Stimulated activated CD8-positive, alpha-beta memory T cell treated with anti-CD3 and anti-CD28 coated beads, Interleukin-7, amount 100 ng/mL, for 4 hours (primary cell): ENCODE data around the gene SPEG.

Experiments used
- DNase-seq, 2 donors: peaks; one replicate each; pipeline ENCODE4 v3.0.0-alpha.2; 2020; ENCODE audit warnings: low read depth in 2 of 2

Gene SPEG

DNA sequence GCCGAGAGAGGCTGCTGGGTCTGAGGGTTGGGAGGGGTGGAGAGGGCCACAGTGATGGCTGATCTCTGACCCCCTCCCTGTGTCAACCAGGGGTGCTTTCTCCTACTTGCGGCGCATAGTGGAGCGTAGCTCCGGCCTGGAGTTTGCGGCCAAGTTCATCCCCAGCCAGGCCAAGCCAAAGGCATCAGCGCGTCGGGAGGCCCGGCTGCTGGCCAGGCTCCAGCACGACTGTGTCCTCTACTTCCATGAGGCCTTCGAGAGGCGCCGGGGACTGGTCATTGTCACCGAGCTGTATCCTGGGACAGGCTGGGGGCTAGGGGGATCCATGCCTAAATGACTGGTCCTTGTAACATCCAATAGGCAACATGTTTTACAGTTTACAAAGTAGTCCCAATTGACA lies 43.2 kb downstream of the SPEG start:
- no peak for DNase-seq

DNA sequence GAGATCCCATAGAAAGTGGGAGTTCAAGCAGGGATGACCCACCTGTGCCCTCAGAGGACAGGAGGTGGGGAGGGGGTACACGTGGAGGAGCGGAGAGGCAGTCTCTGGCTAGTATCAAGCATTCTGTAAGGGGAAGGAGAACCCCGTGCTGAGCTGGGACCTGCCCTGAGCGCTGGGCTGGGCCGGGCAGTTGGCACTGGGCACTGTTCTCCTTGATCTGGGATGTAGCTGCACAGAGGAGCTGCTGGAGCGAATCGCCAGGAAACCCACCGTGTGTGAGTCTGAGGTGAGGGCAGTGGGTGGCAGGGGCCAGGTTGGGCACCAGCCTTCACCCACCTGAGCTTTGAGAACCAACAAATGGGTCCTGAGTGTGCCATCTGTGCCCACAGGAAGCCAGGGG lies 44.3 kb downstream of the SPEG start:
- no peak for DNase-seq

DNA sequence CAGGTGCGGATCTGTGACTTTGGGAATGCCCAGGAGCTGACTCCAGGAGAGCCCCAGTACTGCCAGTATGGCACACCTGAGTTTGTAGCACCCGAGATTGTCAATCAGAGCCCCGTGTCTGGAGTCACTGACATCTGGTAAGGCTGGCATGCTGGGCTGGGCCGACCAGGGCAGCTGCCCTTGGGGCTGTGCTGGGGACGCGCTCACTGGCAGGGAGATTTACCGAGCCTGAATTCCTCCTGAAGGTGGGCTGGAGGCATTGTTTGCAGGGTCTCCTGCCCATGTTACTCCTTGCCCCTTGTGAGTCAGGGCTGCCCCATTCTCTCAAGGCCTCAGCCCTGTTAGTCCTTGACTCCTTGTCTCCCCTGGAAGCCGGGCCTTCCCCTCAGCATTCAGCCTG lies 45.4 kb downstream of the SPEG start:
- DNase-seq = no peak

DNA sequence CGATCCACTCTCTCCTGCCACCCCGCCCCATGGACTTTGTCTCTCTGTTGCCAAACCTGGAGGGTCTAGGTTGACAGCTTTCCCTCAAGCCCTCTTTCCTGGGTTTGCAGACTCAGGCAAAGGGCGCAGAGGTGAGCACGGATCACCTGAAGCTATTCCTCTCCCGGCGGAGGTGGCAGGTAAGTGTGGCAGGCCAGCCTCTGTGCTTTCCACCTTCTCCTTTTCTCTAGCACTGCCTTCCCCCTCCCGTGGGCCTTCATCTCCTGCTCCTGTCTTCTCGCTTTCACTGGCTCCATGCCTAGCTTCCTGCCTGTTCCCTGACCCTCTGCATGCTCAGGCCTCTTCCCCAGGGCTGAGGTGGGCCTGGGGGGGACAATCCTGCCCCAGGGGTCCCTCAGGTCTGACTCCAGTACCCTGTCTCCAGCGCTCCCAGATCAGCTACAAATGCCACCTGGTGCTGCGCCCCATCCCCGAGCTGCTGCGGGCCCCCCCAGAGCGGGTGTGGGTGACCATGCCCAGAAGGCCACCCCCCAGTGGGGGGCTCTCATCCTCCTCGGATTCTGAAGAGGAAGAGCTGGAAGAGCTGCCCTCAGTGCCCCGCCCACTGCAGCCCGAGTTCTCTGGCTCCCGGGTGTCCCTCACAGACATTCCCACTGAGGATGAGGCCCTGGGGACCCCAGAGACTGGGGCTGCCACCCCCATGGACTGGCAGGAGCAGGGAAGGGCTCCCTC lies 48.2 kb downstream of the SPEG start:
- DNase-seq = no peak

DNA sequence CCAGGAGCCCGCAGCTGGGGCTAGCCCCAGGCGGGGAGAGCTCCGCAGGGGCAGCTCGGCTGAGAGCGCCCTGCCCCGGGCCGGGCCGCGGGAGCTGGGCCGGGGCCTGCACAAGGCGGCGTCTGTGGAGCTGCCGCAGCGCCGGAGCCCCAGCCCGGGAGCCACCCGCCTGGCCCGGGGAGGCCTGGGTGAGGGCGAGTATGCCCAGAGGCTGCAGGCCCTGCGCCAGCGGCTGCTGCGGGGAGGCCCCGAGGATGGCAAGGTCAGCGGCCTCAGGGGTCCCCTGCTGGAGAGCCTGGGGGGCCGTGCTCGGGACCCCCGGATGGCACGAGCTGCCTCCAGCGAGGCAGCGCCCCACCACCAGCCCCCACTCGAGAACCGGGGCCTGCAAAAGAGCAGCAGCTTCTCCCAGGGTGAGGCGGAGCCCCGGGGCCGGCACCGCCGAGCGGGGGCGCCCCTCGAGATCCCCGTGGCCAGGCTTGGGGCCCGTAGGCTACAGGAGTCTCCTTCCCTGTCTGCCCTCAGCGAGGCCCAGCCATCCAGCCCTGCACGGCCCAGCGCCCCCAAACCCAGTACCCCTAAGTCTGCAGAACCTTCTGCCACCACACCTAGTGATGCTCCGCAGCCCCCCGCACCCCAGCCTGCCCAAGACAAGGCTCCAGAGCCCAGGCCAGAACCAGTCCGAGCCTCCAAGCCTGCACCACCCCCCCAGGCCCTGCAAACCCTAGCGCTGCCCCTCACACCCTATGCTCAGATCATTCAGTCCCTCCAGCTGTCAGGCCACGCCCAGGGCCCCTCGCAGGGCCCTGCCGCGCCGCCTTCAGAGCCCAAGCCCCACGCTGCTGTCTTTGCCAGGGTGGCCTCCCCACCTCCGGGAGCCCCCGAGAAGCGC lies 49.1 kb downstream of the SPEG start:
- DNase-seq = no peak

DNA sequence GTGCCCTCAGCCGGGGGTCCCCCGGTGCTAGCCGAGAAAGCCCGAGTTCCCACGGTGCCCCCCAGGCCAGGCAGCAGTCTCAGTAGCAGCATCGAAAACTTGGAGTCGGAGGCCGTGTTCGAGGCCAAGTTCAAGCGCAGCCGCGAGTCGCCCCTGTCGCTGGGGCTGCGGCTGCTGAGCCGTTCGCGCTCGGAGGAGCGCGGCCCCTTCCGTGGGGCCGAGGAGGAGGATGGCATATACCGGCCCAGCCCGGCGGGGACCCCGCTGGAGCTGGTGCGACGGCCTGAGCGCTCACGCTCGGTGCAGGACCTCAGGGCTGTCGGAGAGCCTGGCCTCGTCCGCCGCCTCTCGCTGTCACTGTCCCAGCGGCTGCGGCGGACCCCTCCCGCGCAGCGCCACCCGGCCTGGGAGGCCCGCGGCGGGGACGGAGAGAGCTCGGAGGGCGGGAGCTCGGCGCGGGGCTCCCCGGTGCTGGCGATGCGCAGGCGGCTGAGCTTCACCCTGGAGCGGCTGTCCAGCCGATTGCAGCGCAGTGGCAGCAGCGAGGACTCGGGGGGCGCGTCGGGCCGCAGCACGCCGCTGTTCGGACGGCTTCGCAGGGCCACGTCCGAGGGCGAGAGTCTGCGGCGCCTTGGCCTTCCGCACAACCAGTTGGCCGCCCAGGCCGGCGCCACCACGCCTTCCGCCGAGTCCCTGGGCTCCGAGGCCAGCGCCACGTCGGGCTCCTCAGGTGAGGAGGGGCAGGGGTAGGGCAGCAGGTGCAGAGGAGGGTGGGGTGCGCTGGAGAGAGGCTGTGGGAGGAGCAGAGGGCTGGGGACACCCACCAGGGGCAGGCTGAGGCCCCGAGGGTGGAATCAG lies 49.9 kb downstream of the SPEG start:
- no peak for DNase-seq

DNA sequence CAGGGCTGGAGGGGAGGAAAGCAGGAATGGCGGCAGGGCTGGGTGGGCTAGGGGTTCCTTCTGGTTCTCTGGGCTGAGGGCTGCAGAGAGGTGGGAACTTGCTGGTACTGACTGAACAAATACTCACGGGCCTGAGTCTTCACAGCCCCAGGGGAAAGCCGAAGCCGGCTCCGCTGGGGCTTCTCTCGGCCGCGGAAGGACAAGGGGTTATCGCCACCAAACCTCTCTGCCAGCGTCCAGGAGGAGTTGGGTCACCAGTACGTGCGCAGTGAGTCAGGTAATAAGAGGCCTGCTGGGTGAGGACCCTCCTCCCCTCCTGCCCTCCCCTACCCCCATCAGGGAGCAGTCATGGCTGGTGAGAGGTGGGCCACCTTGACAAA lies 50.5 kb downstream of the SPEG start:
- no peak for DNase-seq

DNA sequence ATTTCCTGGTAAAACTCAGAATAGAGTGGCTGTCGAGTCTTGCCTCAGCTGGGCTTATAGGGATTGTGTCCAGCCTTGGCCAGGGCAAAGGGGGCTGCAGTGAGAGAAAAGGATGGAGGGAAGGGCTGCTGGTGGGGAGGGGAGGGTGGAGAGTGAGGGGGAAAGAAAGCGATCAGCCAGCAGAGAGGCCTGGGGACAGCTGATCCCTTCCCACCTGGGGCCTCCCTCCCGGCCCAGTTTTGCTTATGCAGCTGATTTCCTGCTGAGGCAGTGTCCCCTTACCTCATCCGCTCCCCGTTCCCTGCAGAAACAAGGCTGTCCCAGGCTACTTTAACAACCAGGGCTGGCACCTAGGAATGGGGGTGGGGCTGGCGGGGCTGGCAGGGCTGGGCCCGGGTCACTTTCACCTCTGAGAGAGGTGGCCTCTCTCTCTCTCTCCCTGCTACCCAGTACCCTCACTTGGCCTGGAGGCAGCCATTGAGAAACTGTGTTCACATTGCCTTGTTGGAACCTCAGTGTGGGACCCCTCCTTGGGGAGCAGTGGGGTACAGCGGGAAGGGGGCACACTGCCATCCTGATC lies 51.8 kb downstream of the SPEG start:
- no peak for DNase-seq

DNA sequence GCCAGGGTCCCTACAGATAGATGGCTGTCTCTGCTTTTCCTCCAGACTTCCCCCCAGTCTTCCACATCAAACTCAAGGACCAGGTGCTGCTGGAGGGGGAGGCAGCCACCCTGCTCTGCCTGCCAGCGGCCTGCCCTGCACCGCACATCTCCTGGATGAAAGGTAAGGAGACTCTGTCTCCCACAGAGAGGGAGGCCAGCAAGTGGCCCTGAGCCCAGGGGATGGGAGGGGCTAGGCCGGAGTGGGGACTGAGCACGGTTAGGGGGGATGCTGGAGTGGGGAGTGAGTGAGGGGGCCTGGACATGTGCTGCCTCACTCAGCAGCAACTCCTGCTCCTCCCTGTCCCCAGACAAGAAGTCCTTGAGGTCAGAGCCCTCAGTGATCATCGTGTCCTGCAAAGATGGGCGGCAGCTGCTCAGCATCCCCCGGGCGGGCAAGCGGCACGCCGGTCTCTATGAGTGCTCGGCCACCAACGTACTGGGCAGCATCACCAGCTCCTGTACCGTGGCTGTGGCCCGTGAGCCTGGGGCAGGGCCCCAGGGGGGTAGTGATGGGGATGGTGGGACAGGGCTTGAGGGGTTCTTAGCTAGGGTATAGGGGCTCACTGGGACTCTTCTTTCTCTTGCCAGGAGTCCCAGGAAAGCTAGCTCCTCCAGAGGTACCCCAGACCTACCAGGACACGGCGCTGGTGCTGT lies 53.7 kb downstream of the SPEG start:
- DNase-seq = no peak

DNA sequence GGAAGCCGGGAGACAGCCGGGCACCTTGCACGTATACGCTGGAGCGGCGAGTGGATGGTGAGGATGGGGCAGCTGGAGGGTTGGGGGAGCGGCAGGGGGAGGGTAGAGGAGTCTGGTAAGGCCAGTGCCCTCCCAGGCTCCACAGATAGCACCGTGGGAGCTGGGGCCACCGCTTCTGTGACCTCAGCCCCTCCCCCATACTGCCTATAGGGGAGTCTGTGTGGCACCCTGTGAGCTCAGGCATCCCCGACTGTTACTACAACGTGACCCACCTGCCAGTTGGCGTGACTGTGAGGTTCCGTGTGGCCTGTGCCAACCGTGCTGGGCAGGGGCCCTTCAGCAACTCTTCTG lies 54.2 kb downstream of the SPEG start:
- DNase-seq = no peak

DNA sequence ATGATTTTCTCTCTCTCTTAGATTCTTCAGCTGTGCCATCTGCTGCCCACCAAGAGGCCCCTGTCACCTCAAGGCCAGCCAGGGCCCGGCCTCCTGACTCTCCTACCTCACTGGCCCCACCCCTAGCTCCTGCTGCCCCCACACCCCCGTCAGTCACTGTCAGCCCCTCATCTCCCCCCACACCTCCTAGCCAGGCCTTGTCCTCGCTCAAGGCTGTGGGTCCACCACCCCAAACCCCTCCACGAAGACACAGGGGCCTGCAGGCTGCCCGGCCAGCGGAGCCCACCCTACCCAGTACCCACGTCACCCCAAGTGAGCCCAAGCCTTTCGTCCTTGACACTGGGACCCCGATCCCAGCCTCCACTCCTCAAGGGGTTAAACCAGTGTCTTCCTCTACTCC lies 54.7 kb downstream of the SPEG start:
- no peak for DNase-seq

DNA sequence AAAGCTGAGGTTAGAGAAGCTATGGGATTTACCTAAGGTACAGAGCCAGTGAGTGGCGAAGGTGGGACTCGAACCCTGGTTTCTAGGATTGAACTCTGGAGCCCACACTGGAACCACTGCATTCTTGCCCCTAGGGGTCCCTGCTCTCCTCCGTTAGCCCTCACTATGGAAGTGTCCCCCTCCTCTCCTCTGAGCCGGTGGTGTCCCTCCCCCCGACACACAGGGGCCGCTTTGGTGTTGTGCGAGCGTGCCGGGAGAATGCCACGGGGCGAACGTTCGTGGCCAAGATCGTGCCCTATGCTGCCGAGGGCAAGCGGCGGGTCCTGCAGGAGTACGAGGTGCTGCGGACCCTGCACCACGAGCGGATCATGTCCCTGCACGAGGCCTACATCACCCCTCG lies 55.5 kb downstream of the SPEG start:
- DNase-seq = no peak

DNA sequence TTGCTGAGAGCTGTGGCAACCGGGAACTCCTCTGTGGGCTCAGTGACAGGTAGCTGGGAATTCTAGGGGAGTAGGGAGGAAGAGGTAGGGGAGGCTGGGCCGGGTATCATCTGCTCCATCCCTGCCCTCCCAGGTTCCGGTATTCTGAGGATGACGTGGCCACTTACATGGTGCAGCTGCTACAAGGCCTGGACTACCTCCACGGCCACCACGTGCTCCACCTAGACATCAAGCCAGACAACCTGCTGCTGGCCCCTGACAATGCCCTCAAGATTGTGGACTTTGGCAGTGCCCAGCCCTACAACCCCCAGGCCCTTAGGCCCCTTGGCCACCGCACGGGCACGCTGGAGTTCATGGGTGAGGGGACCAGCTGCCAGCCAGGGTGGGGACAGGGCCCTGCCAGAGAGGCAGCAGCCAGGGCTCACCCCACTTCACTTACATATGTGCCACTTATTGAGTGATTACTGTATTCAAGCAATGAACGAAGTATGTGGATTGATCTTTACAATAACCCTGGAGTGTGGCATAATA lies 56.0 kb downstream of the SPEG start:
- DNase-seq = no peak

DNA sequence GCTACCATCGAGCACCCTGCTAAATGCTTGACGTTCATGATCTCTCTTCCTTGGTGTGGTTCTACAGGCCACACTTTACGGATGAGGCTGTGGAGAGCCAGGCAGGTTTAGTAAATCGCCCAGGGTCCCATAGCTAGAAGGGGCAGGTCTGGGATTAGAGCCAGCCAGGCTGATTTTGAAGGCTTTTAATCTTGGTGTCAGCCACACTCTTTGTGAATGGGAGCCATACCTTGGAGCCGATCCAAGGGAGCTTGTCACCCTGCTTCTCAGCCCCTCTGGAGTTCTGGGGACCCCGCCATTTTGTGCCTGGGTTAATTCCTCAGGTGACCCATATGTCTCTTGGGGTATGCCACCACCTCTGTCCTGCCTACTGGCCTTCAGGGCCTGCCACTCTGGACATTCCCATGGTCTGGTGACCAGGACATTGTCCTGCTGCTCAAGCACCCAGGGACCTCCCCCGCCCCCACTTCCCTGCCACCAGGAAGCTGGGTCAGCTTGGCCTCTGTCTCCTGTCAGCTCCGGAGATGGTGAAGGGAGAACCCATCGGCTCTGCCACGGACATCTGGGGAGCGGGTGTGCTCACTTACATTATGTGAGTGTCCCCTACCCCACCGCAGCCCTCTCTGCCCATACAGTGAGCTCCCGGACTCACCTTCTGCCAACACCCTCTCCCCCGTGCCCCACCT lies 56.8 kb downstream of the SPEG start:
- DNase-seq = no peak

DNA sequence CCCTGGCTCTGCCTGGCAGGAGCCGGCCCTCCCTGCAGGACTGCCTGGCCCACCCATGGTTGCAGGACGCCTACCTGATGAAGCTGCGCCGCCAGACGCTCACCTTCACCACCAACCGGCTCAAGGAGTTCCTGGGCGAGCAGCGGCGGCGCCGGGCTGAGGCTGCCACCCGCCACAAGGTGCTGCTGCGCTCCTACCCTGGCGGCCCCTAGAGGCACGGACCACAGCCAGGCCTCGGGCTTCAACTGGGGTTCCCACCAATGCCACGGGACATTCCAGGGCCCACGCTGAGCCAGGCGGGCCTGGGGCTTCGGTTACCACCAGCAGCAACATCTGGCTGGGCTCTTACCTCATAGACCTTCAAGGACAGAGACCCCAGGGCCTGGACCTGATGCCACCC lies 57.9 kb downstream of the SPEG start:
- no peak for DNase-seq

DNA sequence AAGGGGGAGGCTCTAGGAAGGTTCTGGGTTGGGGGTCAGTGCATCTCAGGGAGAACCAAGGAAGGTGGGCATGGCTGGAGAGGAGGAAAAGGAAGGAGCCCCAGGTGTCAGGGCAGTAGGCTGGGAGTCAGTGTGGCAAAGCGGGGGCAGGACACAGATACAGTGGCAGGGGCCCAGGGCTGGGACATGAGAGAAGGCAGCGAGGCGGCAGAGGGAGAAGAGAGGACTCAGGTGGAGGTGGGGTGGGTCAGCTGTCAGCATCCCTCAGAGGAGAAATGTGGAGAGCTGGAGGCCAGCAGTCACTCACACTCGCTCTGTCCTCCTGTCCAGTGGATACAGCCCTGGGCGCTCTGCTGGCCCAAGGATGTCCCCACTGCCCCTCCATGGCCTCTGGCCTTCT lies 58.4 kb downstream of the SPEG start:
- DNase-seq = no peak

DNA sequence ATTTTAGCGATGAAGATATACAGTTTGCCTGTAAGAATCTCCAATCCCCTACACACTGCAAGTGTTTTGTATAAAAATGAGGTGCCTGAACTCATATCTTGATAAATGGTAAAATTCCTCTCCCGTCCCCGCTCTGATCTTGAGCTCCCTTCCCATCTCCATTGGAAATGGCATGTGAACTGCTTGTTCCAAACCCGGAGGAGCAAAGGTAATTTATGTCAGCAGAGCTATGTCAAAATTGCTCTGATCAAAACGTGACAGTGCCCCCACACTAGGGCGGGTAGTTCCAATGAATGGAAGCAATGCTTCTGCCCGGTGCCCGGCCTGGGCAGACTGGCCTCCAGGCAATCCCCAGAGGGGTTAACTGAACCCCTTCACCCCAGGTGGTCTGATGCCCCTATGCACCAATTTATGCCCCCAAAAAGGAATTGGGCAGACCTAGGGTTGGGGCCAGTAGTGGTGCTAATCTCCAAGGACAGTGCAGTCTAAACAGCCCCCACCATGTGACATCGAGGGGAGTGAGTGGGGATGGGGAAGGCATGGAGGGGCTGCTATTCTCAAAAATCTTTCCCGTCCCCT lies 60.4 kb downstream of the SPEG start:
- DNase-seq = no peak

DNA sequence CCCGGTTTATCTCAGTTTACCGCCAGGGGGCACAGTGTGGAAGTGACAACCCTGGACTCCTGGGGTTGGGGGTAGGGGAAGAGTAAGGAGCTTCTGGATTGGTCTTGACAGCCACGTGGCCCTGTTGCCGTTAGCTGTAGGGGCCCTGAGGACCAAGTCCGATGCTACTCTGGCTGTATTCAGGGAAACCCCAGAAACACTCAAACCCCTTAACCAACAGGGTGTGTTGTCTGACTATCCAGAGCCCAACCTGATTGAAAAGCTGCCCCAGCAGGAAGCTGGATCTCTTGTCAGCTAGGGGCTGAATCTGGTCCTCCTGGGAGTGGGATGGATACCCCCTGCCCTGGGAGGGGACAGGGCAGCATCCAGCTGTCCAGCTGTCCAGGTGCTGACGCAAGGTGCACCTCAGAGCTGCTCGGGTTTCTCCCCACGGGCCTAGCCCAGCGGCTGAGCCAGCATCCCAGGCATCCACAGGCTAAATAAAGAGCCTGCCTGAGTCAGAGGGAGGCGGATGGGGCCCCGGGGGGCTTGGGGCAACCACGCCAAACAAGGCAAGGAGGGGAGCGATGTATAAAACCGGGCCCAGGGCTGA lies 61.0 kb downstream of the SPEG start:
- DNase-seq = peak in 1 of 2 donors; percentile 16

DNA sequence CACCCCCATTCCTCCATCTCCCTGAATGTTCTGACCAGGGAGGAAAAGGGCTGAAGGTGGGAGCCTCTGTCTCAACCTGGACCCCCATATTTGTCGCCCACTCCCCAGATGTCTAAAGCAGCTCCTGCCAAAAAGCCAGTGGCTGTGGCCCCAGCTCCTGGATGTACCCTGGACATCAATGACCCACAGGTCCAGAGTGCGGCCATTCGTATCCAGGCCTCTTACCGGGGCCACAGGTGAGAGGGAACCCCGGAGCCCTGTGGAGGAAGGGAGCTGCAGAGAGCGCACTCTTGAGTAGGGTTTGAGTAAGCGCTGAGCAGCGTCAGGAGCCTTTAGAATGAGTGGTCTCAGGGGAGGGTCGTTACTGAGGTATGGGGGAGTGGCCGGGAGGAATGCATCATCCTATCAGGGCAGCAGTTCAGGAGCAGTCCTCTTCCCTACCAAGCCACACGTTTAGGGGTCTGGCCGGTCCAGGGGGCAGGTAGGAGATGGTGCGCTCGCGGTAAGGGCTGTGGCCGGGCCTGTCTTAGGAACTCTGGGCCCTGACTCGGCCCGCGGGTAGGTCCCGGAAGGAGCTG lies 61.7 kb downstream of the SPEG start:
- DNase-seq = no peak
